Keratinocyte (primary cell): Measurements from ENCODE around the gene SDK1. TPM values are rescaled to one million over a fixed set of nuclear protein-coding genes. Genes with fewer than 3 reads are reported as not detected.

Experiments
- DNase-seq: peaks from one replicate; pipeline ENCODE4 v3.0.0-alpha.2; 2011; ENCODE audit warnings: low read depth, missing footprints, low spot score
- FAIRE-seq: peaks from 2 replicates; lab custom pipeline; 2011; peaks lifted over from hg19 to GRCh38; lab: Jason Lieb, UNC
- H2AFZ ChIP-seq: 2 replicates; pipeline ENCODE4 v1.6.0; 2012; ENCODE audit warnings: low read length, control low read depth, inconsistent platforms; ENCODE audit not compliant: control insufficient read depth
- H3K27ac ChIP-seq: 2 replicates; pipeline ENCODE4 v1.5.1; 2011; ENCODE audit warnings: low read length; ENCODE audit not compliant: control insufficient read depth, insufficient read depth
- H3K27me3 ChIP-seq: 3 replicates; pipeline ENCODE4 v1.6.0; 2011; ENCODE audit warnings: low read length; ENCODE audit not compliant: control insufficient read depth, insufficient read depth; ENCODE audit errors: extremely low read depth
- H3K36me3 ChIP-seq, 2 experiments: 2 replicates in 1 of 2; 3 replicates in 1 of 2; pipeline ENCODE4 v1.5.1; 2011; ENCODE audit warnings: low read length in 2 of 2, mild to moderate bottlenecking in 1 of 2; ENCODE audit not compliant: control insufficient read depth in 2 of 2, insufficient read depth in 2 of 2; ENCODE audit errors: extremely low read depth in 1 of 2
- H3K4me1 ChIP-seq: 3 replicates; pipeline ENCODE4 v1.5.1; 2011; ENCODE audit warnings: low read length; ENCODE audit not compliant: control insufficient read depth, insufficient read depth; ENCODE audit errors: extremely low read depth
- H3K4me2 ChIP-seq: 3 replicates; pipeline ENCODE4 v1.6.0; 2011; ENCODE audit warnings: low read depth, low read length; ENCODE audit not compliant: control insufficient read depth, insufficient read depth; ENCODE audit errors: extremely low read depth
- H3K4me3 ChIP-seq, 3 experiments: fragments of 200-600 bp in 1 of 3; sonication (generic) in 1 of 3; 2 replicates in 2 of 3; 3 replicates in 1 of 3; pipeline ENCODE4 v1.5.1; 2011 to 2016; ENCODE audit warnings: low read length in 3 of 3, mild to moderate bottlenecking in 3 of 3, control low read depth in 2 of 3, inconsistent platforms in 1 of 3, low read depth in 1 of 3, mixed read lengths in 1 of 3, mixed run types in 1 of 3, moderate library complexity in 1 of 3; ENCODE audit not compliant: control insufficient read depth in 2 of 3, insufficient read depth in 2 of 3; ENCODE audit errors: extremely low read depth in 1 of 3
- H3K79me2 ChIP-seq: 2 replicates; pipeline ENCODE4 v1.6.0; 2012; ENCODE audit warnings: low read length; ENCODE audit not compliant: control insufficient read depth, insufficient read depth
- H3K9ac ChIP-seq: 3 replicates; pipeline ENCODE4 v1.6.0; 2011; ENCODE audit warnings: low read length; ENCODE audit not compliant: control insufficient read depth, insufficient read depth; ENCODE audit errors: extremely low read depth
- H3K9me1 ChIP-seq: 3 replicates; pipeline ENCODE4 v1.6.0; 2011; ENCODE audit warnings: low read length; ENCODE audit not compliant: control insufficient read depth, insufficient read depth; ENCODE audit errors: extremely low read depth
- H3K9me3 ChIP-seq: 2 replicates; pipeline ENCODE4 v1.5.1; 2012; ENCODE audit warnings: low read depth, low read length; ENCODE audit not compliant: control insufficient read depth
- H4K20me1 ChIP-seq: 3 replicates; pipeline ENCODE4 v1.6.0; 2011; ENCODE audit warnings: low read length; ENCODE audit not compliant: control insufficient read depth, insufficient read depth; ENCODE audit errors: extremely low read depth
- CTCF ChIP-seq, 3 experiments: IDR thresholded peaks in 1 of 3; conservative IDR thresholded peaks in 1 of 3; optimal IDR thresholded peaks in 1 of 3; 2 replicates in 2 of 3; 3 replicates in 1 of 3; pipeline versions ENCODE3 to v1.5.1; 2011; ENCODE audit warnings: low read length in 3 of 3, mild to moderate bottlenecking in 3 of 3, moderate library complexity in 2 of 3, control low read depth in 1 of 3, inconsistent platforms in 1 of 3; ENCODE audit not compliant: insufficient read depth in 2 of 3; ENCODE audit errors: extremely low read depth in 1 of 3
- EZH2 ChIP-seq: IDR thresholded peaks from one replicate; pipeline ENCODE4 v1.6.1; 2012; ENCODE audit warnings: inconsistent platforms, mild to moderate bottlenecking, low read length, moderate library complexity
- dilution Hi-C: fragments of 300-500 bp; cut with MboI; formaldehyde crosslinking; loops from one replicate; pipeline ENCODE4 v1.7.0; 2020; ENCODE audit warnings: low sequenced_read_pairs; ENCODE audit not compliant: extremely low pct_ligation_motif_present
- polyA plus RNA-seq, 5 experiments: library from polyadenylated mRNA; depleted of rRNA in 3 of 5; stranded (reverse) in 3 of 5; stranded (forward) in 1 of 5; unstranded in 1 of 5; fragments of >200 nt; gene quantifications; 1 replicate in 1 of 5; 2 replicates in 3 of 5; 3 replicates in 1 of 5; pipeline versions ENCODE4 v1.2.1 to v1.2.3, GENCODE V29; 2011 to 2012; ENCODE audit warnings: missing spikeins in 2 of 5, low read depth in 1 of 5, low replicate concordance in 1 of 5

Gene SDK1
- polyA plus RNA-seq, 1 donor (not counting 4 experiments of a cell fraction or from before 2014, with no cell fraction given), result 0.66 TPM

- Histone ChIP-seq H3K4me2 (no peak overlapping the region), H2AFZ (no peak overlapping the region)
- no peak for FAIRE-seq
Observed at GRCh38 chr7:3695602-3696001, 394.6 kb downstream of the SDK1 start.

DNA sequence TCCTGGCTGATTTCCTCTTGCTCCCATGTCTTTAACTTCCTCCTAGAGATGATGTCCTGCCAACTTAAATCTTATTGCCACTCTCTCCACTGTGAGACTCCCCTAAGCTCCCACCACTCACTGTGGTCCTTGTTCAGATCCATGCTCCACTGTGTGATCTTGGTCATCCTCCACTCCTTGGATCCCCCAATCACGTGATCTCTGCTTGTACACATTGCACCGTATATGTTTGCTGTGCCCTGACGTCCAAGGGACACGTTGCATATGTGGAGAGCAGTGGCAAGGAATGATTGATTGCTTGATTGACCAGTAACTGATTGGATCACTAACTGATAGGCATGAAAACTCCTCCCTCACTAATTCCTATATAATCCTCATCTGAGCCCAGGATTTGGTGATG lies 395.1 kb downstream of the SDK1 start:
- dilution Hi-C loops, result no loop called here
- TF ChIP-seq EZH2 (no peak), CTCF (optimal IDR thresholded peaks at IDR 0.05 in 1 of 3, IDR thresholded peaks at IDR 0.05 in 1 of 3, conservative IDR thresholded peaks at IDR 0.05 in 1 of 3; ENCODE audit: extremely low read depth in 1 of 3, insufficient read depth in 2 of 3, low read length in 3 of 3) (no peak)
- Histone ChIP-seq H3K9me1 (no peaks in the 10 kb centered on the region), H3K4me1 (no peaks in the 10 kb centered on the region), H3K4me3 (no peak overlapping the region), H3K27me3 (no peaks in the 10 kb centered on the region), H3K4me2 (no peak overlapping the region), H2AFZ (no peak overlapping the region), H3K9ac (no peak overlapping the region), H3K9me3 (no peaks in the 10 kb centered on the region), H3K79me2 (no peaks in the 10 kb centered on the region), H4K20me1 (no peaks in the 10 kb centered on the region), H3K36me3 (no peaks in the 10 kb centered on the region), H3K27ac (no peak overlapping the region)
- DNase-seq (no peak), FAIRE-seq (no peak)

More at GRCh38 chr7:3695602-3696001, 394.6 kb downstream of the SDK1 start:
- TF ChIP-seq CTCF (optimal IDR thresholded peaks at IDR 0.05 in 1 of 3, IDR thresholded peaks at IDR 0.05 in 1 of 3, conservative IDR thresholded peaks at IDR 0.05 in 1 of 3; ENCODE audit: extremely low read depth in 1 of 3, insufficient read depth in 2 of 3, low read length in 3 of 3), result peak in 2 of 3 experiments; percentile 21 to 46
- no peak for TF ChIP-seq EZH2
- H3K79me2 ChIP-seq, result no peaks in the 10 kb centered on the region
- H3K9me1 ChIP-seq, result no peaks in the 10 kb centered on the region
- dilution Hi-C loops, result no loop called here
- no peaks in the 10 kb centered on the region for H4K20me1 ChIP-seq
- H3K9ac ChIP-seq, result no peak overlapping the region
- no peaks in the 10 kb centered on the region for H3K4me1 ChIP-seq
- H3K27ac ChIP-seq, result no peak overlapping the region
- H3K27me3 ChIP-seq, result no peaks in the 10 kb centered on the region
- DNase-seq, result no peak
- H3K36me3 ChIP-seq, result no peaks in the 10 kb centered on the region
- no peaks in the 10 kb centered on the region for H3K9me3 ChIP-seq
- no peak overlapping the region for H3K4me3 ChIP-seq
